Panc1 (cell line): ENCODE measurements around the gene NALCN. TPM values are rescaled to one million over a fixed set of nuclear protein-coding genes. Genes with fewer than 3 reads are reported as not detected.

ENCODE experiments used
- ATAC-seq: fragments of 200-7000 bp; cut with Tn5 transposase; 2 replicates; pipeline ENCODE4 v1.9.1; 2020; ENCODE audit warnings: mild to moderate bottlenecking, moderate library complexity
- BruUV-seq: library from RNA; stranded (reverse); fragments of 400-500 nt; replicated peaks from 2 replicates; lab custom pipeline; 2021; lab: Mats Ljungman, UMichigan
- CTCF ChIA-PET: fragments of 300-600 bp; sonication (Branson Sonifier 250); formaldehyde crosslinking; loops from one replicate; lab custom pipeline; 2022; ENCODE audit warnings: antibody characterized with exemption; lab: Charles Lee
- POLR2A ChIA-PET: fragments of 300-600 bp; sonication (Branson Sonifier 250); formaldehyde crosslinking; loops from one replicate; lab custom pipeline; 2022; ENCODE audit warnings: antibody characterized with exemption; lab: Charles Lee
- DNase-seq: peaks from one replicate; pipeline ENCODE4 v3.0.0-alpha.2; 2010; ENCODE audit warnings: low read depth, low spot score
- H3K27ac ChIP-seq: 2 replicates; pipeline ENCODE4 v1.5.1; 2011; ENCODE audit warnings: mild to moderate bottlenecking, low read length, inconsistent platforms
- H3K27me3 ChIP-seq: fragments of 200-500 bp; sonication (Bioruptor generic); 2 replicates; pipeline ENCODE4 v1.6.0; 2014; ENCODE audit warnings: low read length, inconsistent platforms; ENCODE audit not compliant: control insufficient read depth, insufficient read depth
- H3K36me3 ChIP-seq: fragments of 200-500 bp; sonication (Bioruptor generic); 2 replicates; pipeline ENCODE4 v1.5.1; 2014; ENCODE audit warnings: inconsistent platforms, mild to moderate bottlenecking, low read length, moderate library complexity; ENCODE audit not compliant: control insufficient read depth, insufficient read depth
- H3K4me1 ChIP-seq: 2 replicates; pipeline ENCODE4 v1.5.1; 2011; ENCODE audit warnings: inconsistent platforms, mild to moderate bottlenecking, low read length, moderate library complexity; ENCODE audit not compliant: control insufficient read depth, insufficient read depth
- H3K4me3 ChIP-seq, 2 experiments: 2 replicates each; pipeline ENCODE4 v1.5.1; 2011 to 2012; ENCODE audit warnings: low read depth in 2 of 2, low read length in 2 of 2, mild to moderate bottlenecking in 2 of 2, inconsistent platforms in 1 of 2, moderate library complexity in 1 of 2
- H3K9me3 ChIP-seq: fragments of 200-500 bp; sonication (Bioruptor generic); 2 replicates; pipeline ENCODE4 v1.5.1; 2014; ENCODE audit warnings: low read depth, mild to moderate bottlenecking, inconsistent platforms, low read length, moderate library complexity; ENCODE audit not compliant: control insufficient read depth, insufficient read depth
- CTCF ChIP-seq: fragments of 450-650 bp; IDR thresholded peaks from 2 replicates; pipeline ENCODE4 v1.5.1; 2017; ENCODE audit warnings: mild to moderate bottlenecking
- POLR2AphosphoS5 ChIP-seq: IDR thresholded peaks from 2 replicates; pipeline ENCODE4 v1.6.1; 2012; ENCODE audit warnings: mild to moderate bottlenecking, low read depth, low read length, moderate library complexity
- REST ChIP-seq, 2 experiments: IDR thresholded peaks; 2 replicates each; pipeline ENCODE4 v1.6.1; 2011 to 2012; ENCODE audit warnings: low read depth in 2 of 2, control low read depth in 1 of 2, low read length in 1 of 2, mild to moderate bottlenecking in 1 of 2, moderate library complexity in 1 of 2; ENCODE audit not compliant: insufficient read depth in 1 of 2
- SIN3A ChIP-seq: IDR thresholded peaks from 2 replicates; pipeline ENCODE4 v1.6.1; 2012; ENCODE audit warnings: low read depth, mild to moderate bottlenecking, low read length, moderate library complexity, borderline replicate concordance; ENCODE audit not compliant: insufficient read depth
- TCF7L2 ChIP-seq: IDR thresholded peaks from 2 replicates; pipeline ENCODE4 v1.6.1; 2011; ENCODE audit warnings: mild to moderate bottlenecking, low read depth, low read length, inconsistent platforms
- in situ Hi-C: cut with HindIII; loops from 2 replicates; pipeline ENCODE4 v1.10.0; 2016; ENCODE audit warnings: low sequenced_read_pairs, low pct_unique_long_range_greater_than_20kb
- intact Hi-C: fragments of 100-400 bp; cut with micrococcal nuclease; formaldehyde crosslinking; loops from one replicate; pipeline ENCODE4 v1.10.0; 2022; ENCODE audit not compliant: unreplicated experiment
- total RNA-seq: library from RNA; stranded (reverse); gene quantifications from one replicate; pipeline ENCODE4 v1.2.1, GENCODE V29; 2021; ENCODE audit not compliant: unreplicated experiment

NALCN gene
- total RNA-seq, 1 experiment from 2014 or later = 10.9 TPM

GRCh38 chr13:101433895-101434294, 17.6 kb upstream of the NALCN start:
- ATAC-seq (no peak), DNase-seq (no peak)
- Histone ChIP-seq H3K9me3 (no peaks in the 10 kb centered on the region), H3K4me1 (no peaks in the 10 kb centered on the region), H3K27ac (no peak overlapping the region), H3K27me3 (no peaks in the 10 kb centered on the region), H3K36me3 (no peaks in the 10 kb centered on the region), H3K4me3 (no peak overlapping the region)
- in situ Hi-C loops (no loop called here), intact Hi-C loops (no loop called here)
- ChIA-PET CTCF (no interaction called here), POLR2A (no interaction called here)
- no peak for TF ChIP-seq CTCF
- no peak for TF ChIP-seq REST (IDR thresholded peaks at IDR 0.05; ENCODE audit: insufficient read depth in 1 of 2, low read depth in 2 of 2, low read length in 1 of 2)
- TF ChIP-seq SIN3A = no peak
- no peak for TF ChIP-seq POLR2AphosphoS5
- no peak for TF ChIP-seq TCF7L2
- no TSS peak for BruUV-seq

- ATAC-seq (no peak), DNase-seq (no peak)
- Histone ChIP-seq H3K36me3 (no peaks in the 10 kb centered on the region), H3K27me3 (no peaks in the 10 kb centered on the region), H3K4me3 (no peak overlapping the region), H3K4me1 (peaks cover under 1% of the 10 kb centered on the region), H3K9me3 (no peaks in the 10 kb centered on the region), H3K27ac (no peak overlapping the region)
- TF ChIP-seq REST (IDR thresholded peaks at IDR 0.05; ENCODE audit: insufficient read depth in 1 of 2, low read depth in 2 of 2, low read length in 1 of 2) (no peak), POLR2AphosphoS5 (no peak), SIN3A (no peak), TCF7L2 (no peak), CTCF (no peak)
- ChIA-PET POLR2A (no interaction called here), CTCF (no interaction called here)
- BruUV-seq = no TSS peak
- intact Hi-C loops = no loop called here
- in situ Hi-C loops = no loop called here
Measured at GRCh38 chr13:101429733-101430132, 13.4 kb upstream of the NALCN start.
